HepG2 (cell line): ENCODE measurements around the gene PBX2.

ENCODE experiments used
- CBX5 ChIP-seq: sonication (generic); formaldehyde crosslinking; IDR thresholded peaks from 2 replicates; pipeline ENCODE4 v1.4.0; 2020; ENCODE audit warnings: missing genetic modification reagents, borderline replicate concordance
- CHD2 ChIP-seq: IDR thresholded peaks from 2 replicates; pipeline ENCODE4 v1.6.1; 2011; ENCODE audit warnings: low read depth, low read length, improper control_type of control experiment
- CTCF ChIP-seq: sonication (generic); formaldehyde crosslinking; IDR thresholded peaks from 2 replicates; pipeline ENCODE4 v1.5.0; 2020; ENCODE audit warnings: mild to moderate bottlenecking, missing genetic modification reagents, moderate library complexity
- KLF15 ChIP-seq: sonication (generic); formaldehyde crosslinking; IDR thresholded peaks from 2 replicates; pipeline ENCODE4 v1.8.1; 2023; ENCODE audit warnings: borderline replicate concordance, mild to moderate bottlenecking, inconsistent platforms, missing genetic modification reagents, mixed read lengths
- RNF2 ChIP-seq: fragments of 450-650 bp; conservative IDR thresholded peaks from 2 replicates; pipeline ENCODE4 v1.6.1; 2016; ENCODE audit warnings: low read depth
- SNRNP70 ChIP-seq: fragments of 200-400 bp; formaldehyde crosslinking; IDR thresholded peaks from 2 replicates; pipeline ENCODE4 v1.6.1; 2017; ENCODE audit warnings: mild to moderate bottlenecking, low read depth, low read length, moderate library complexity
- TAF1 ChIP-seq: sonication (generic); formaldehyde crosslinking; IDR thresholded peaks from 2 replicates; pipeline ENCODE4 v1.4.0; 2020; ENCODE audit warnings: missing genetic modification reagents
- ZC3H4 ChIP-seq: sonication (generic); formaldehyde crosslinking; IDR thresholded peaks from 2 replicates; pipeline ENCODE4 v1.4.0; 2020; ENCODE audit warnings: missing genetic modification reagents, borderline replicate concordance

GRCh38 chr6:32214126-32214525 is 24.1 kb upstream of the PBX2 start:
- no peak for TF ChIP-seq CHD2
- no peak for TF ChIP-seq CTCF
- no peak for TF ChIP-seq CBX5
- no peak for TF ChIP-seq KLF15 (CRISPR knock-in tag)
- no peak for TF ChIP-seq ZC3H4 (CRISPR knock-in tag)
- TF ChIP-seq TAF1 = no peak
- TF ChIP-seq RNF2 = no peak
- TF ChIP-seq SNRNP70 = no peak
